ENCODE results near the gene DCTN5. TPM values are rescaled to one million over a fixed set of nuclear protein-coding genes. Genes with fewer than 3 reads are reported as not detected.
A peak's percentile ranks its signal among the peaks of the same experiment; 100 is the strongest.

The DCTN5 gene
- total and polyA plus RNA-seq, 2 of the 13 experiments (the other 11 are each of a cell fraction or from before 2014, with no cell fraction given) = 105 to 207 TPM

- TF ChIP-seq, protein P1, sequence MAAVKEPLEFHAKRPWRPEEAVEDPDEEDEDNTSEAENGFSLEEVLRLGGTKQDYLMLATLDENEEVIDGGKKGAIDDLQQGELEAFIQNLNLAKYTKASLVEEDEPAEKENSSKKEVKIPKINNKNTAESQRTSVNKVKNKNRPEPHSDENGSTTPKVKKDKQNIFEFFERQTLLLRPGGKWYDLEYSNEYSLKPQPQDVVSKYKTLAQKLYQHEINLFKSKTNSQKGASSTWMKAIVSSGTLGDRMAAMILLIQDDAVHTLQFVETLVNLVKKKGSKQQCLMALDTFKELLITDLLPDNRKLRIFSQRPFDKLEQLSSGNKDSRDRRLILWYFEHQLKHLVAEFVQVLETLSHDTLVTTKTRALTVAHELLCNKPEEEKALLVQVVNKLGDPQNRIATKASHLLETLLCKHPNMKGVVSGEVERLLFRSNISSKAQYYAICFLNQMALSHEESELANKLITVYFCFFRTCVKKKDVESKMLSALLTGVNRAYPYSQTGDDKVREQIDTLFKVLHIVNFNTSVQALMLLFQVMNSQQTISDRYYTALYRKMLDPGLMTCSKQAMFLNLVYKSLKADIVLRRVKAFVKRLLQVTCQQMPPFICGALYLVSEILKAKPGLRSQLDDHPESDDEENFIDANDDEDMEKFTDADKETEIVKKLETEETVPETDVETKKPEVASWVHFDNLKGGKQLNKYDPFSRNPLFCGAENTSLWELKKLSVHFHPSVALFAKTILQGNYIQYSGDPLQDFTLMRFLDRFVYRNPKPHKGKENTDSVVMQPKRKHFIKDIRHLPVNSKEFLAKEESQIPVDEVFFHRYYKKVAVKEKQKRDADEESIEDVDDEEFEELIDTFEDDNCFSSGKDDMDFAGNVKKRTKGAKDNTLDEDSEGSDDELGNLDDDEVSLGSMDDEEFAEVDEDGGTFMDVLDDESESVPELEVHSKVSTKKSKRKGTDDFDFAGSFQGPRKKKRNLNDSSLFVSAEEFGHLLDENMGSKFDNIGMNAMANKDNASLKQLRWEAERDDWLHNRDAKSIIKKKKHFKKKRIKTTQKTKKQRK (IDR thresholded peaks at IDR 0.05; ENCODE audit: low read length) = no peak
- TF ChIP-seq ZFP36L1 (CRISPR knock-in tag; IDR thresholded peaks at IDR 0.05) (peak; percentile 49; the same call in 1 of the 2 replicates), ZNF616 (CRISPR knock-in tag; IDR thresholded peaks at IDR 0.05; ENCODE audit: low read depth) (no peak), ZNF713 (CRISPR knock-in tag; IDR thresholded peaks at IDR 0.05) (no peak), CBX5 (CRISPR knock-in tag; IDR thresholded peaks at IDR 0.05; ENCODE audit: borderline replicate concordance) (no peak), REXO4 (CRISPR knock-in tag; IDR thresholded peaks at IDR 0.05; ENCODE audit: borderline replicate concordance) (no peak), RBM39 (IDR thresholded peaks at IDR 0.05; ENCODE audit: low read depth, low read length, poor library complexity, severe bottlenecking) (no peak), ZNF383 (CRISPR knock-in tag; IDR thresholded peaks at IDR 0.05; ENCODE audit: borderline replicate concordance) (no peak), ZNF276 (CRISPR knock-in tag; IDR thresholded peaks at IDR 0.05; ENCODE audit: low read depth) (no peak), ZNF597 (CRISPR knock-in tag; IDR thresholded peaks at IDR 0.05) (no peak), ZNF547 (CRISPR knock-in tag; IDR thresholded peaks at IDR 0.05) (no peak), KDM3A (CRISPR knock-in tag; IDR thresholded peaks at IDR 0.05; ENCODE audit: low read depth) (no peak), RBM22 (optimal IDR thresholded peaks at IDR 0.05; ENCODE audit: low read length) (peak; percentile 70), ZNF317 (CRISPR knock-in tag; IDR thresholded peaks at IDR 0.05) (no peak), MBD4 (IDR thresholded peaks at IDR 0.05; ENCODE audit: borderline replicate concordance, low read length) (no peak), RAD21 (CRISPR knock-in tag; IDR thresholded peaks at IDR 0.05) (no peak), ZNF530 (CRISPR knock-in tag; IDR thresholded peaks at IDR 0.05; ENCODE audit: low read depth) (no peak), KDM5B (CRISPR knock-in tag; IDR thresholded peaks at IDR 0.05; ENCODE audit: borderline replicate concordance) (no peak), ZNF496 (CRISPR knock-in tag; IDR thresholded peaks at IDR 0.05; ENCODE audit: insufficient replicate concordance) (no peak), MAF1 (CRISPR knock-in tag; IDR thresholded peaks at IDR 0.05; ENCODE audit: borderline replicate concordance) (no peak), REPIN1 (CRISPR knock-in tag; IDR thresholded peaks at IDR 0.05; ENCODE audit: borderline replicate concordance, low read depth) (no peak), YEATS4 (CRISPR knock-in tag; IDR thresholded peaks at IDR 0.05; ENCODE audit: borderline replicate concordance) (no peak), GTF3A (CRISPR knock-in tag; conservative IDR thresholded peaks at IDR 0.05) (no peak)
These were observed 45.9 kb upstream of the DCTN5 start (continued) for GRCh38 chr16:23595246-23595950.
